KMS-11 (cell line): Measurements from ENCODE around the gene PERCC1.

Experiments
- H2AFZ ChIP-seq: fragments of 200-600 bp; sonication (generic); 2 replicates; pipeline ENCODE4 v1.6.1; 2016; ENCODE audit warnings: antibody characterized with exemption, mixed run types, low read depth
- H3K27ac ChIP-seq: fragments of 200-600 bp; sonication (generic); 2 replicates; pipeline ENCODE4 v1.6.1; 2016; ENCODE audit warnings: mild to moderate bottlenecking, mixed run types
- H3K27me3 ChIP-seq: fragments of 200-600 bp; sonication (generic); 2 replicates; pipeline ENCODE4 v1.6.1; 2017; ENCODE audit warnings: mild to moderate bottlenecking, low read depth, mixed run types, moderate library complexity; ENCODE audit not compliant: insufficient read depth
- H3K36me3 ChIP-seq: fragments of 200-600 bp; sonication (generic); 2 replicates; pipeline ENCODE4 v1.6.1; 2017; ENCODE audit warnings: mild to moderate bottlenecking, mixed run types; ENCODE audit not compliant: insufficient read depth
- H3K4me1 ChIP-seq: fragments of 200-600 bp; sonication (generic); 2 replicates; pipeline ENCODE4 v1.6.1; 2016; ENCODE audit warnings: mild to moderate bottlenecking, low read depth, mixed run types; ENCODE audit not compliant: poor library complexity, severe bottlenecking
- H3K4me2 ChIP-seq: fragments of 200-600 bp; sonication (generic); 2 replicates; pipeline ENCODE4 v1.7.0; 2016; ENCODE audit warnings: mild to moderate bottlenecking, mixed run types
- H3K4me3 ChIP-seq: fragments of 200-600 bp; sonication (generic); IDR thresholded peaks from 2 replicates; pipeline ENCODE4 v1.6.1; 2017; ENCODE audit warnings: low read depth, low read length, mixed read lengths; ENCODE audit not compliant: insufficient read depth
- H3K79me2 ChIP-seq: fragments of 200-600 bp; sonication (generic); 2 replicates; pipeline ENCODE4 v1.6.1; 2016; ENCODE audit warnings: low read depth, mixed run types; ENCODE audit not compliant: insufficient read depth
- H3K9ac ChIP-seq: fragments of 200-600 bp; sonication (generic); 2 replicates; pipeline ENCODE4 v1.6.1; 2016; ENCODE audit warnings: mild to moderate bottlenecking, mixed run types
- H4K20me1 ChIP-seq: fragments of 200-600 bp; sonication (generic); 2 replicates; pipeline ENCODE4 v1.6.1; 2016; ENCODE audit warnings: mild to moderate bottlenecking, mixed run types; ENCODE audit not compliant: insufficient read depth
- TF ChIP-seq, protein P1 (sequence below): fragments of 200-600 bp; sonication (generic); conservative IDR thresholded peaks from 2 replicates; pipeline ENCODE4 v1.6.1; 2017; ENCODE audit warnings: low read depth, mild to moderate bottlenecking, antibody characterized with exemption, low read length, moderate library complexity, mixed read lengths

PERCC1 gene

DNA sequence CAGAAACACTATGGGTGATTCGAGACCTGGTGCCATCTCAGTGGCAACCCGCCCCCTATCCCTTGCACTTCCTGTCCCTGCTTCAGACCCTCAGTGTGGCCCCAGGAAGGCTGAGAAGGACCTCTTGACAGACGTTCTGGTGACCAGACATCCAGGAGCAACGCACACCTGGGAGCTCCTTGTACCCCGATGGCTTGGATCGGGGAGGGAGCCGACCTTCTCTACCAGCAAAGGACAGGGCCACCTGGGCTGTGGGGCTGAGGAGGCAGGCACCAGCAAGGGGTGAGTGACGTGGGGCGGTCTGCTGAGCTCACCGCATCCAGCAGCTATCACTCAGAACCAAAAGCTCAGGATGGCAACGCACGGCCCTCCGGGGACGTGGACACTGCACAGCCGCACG is 43.5 kb upstream of the PERCC1 start:
- Histone ChIP-seq H3K36me3 (no peaks in the 10 kb centered on the region), H3K4me3 (no peak overlapping the region), H3K4me2 (no peak overlapping the region), H2AFZ (no peak overlapping the region), H3K27ac (no peak overlapping the region), H3K9ac (no peak overlapping the region), H3K27me3 (no peaks in the 10 kb centered on the region), H3K4me1 (no peaks in the 10 kb centered on the region), H3K79me2 (no peaks in the 10 kb centered on the region), H4K20me1 (no peaks in the 10 kb centered on the region)
- TF ChIP-seq, protein P1, sequence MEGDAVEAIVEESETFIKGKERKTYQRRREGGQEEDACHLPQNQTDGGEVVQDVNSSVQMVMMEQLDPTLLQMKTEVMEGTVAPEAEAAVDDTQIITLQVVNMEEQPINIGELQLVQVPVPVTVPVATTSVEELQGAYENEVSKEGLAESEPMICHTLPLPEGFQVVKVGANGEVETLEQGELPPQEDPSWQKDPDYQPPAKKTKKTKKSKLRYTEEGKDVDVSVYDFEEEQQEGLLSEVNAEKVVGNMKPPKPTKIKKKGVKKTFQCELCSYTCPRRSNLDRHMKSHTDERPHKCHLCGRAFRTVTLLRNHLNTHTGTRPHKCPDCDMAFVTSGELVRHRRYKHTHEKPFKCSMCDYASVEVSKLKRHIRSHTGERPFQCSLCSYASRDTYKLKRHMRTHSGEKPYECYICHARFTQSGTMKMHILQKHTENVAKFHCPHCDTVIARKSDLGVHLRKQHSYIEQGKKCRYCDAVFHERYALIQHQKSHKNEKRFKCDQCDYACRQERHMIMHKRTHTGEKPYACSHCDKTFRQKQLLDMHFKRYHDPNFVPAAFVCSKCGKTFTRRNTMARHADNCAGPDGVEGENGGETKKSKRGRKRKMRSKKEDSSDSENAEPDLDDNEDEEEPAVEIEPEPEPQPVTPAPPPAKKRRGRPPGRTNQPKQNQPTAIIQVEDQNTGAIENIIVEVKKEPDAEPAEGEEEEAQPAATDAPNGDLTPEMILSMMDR: no peak

DNA sequence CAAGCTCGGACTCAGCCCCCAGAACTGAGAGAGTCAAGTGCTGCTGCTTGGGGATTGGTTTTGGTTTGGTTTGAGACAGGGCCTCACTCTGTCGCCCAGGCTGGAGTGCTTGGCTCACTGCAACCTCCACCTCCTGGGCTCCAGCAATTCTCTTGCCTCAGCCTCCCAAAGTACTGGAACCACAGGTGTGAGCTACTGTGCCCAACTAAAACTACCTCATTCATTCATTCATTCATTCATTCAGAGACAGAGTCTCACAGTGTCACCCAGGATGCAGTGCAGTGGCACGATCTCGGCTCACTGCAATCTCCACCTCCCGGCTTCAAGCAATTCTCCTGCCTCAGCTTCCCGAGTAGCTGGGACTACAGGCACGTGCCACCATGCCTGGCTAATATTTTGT is 41.1 kb upstream of the PERCC1 start:
- no peak overlapping the region for H3K4me2 ChIP-seq
- H3K9ac ChIP-seq: no peak overlapping the region
- H3K27me3 ChIP-seq: no peaks in the 10 kb centered on the region
- no peaks in the 10 kb centered on the region for H3K79me2 ChIP-seq
- no peak overlapping the region for H2AFZ ChIP-seq
- H3K4me1 ChIP-seq: no peaks in the 10 kb centered on the region
- TF ChIP-seq, protein P1: no peak
- no peak overlapping the region for H3K27ac ChIP-seq
- no peaks in the 10 kb centered on the region for H4K20me1 ChIP-seq
- H3K36me3 ChIP-seq: no peaks in the 10 kb centered on the region
- no peak overlapping the region for H3K4me3 ChIP-seq

DNA sequence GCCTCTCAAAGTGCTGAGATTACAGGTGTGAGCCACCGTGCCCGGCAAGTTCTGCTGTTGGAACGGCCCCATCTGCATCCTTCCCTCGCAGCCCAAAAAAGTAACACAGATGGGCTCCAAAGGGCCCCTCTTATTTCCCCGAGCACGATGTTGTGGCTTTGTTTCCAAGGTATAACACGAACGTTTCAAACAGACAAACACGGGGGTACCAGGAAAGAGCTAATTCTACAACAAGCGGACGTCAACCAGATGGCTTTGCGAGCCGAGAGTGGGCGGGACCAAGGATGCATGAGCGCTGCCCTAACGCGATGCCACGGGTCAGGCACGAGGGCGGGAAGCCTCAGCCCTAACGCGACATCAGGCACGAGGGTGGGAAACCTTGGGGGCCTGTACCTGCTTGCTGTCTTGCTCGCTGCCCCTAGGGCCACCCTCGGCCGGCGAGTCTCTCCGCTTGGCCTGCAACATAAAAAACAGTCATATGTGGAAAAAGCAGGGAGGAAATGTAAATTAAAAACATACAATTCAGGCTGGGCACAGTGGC is 40.6 kb upstream of the PERCC1 start:
- Histone ChIP-seq H3K79me2 (no peaks in the 10 kb centered on the region), H3K4me3 (no peak overlapping the region), H3K27me3 (no peaks in the 10 kb centered on the region), H3K4me2 (no peak overlapping the region), H3K27ac (no peak overlapping the region), H4K20me1 (no peaks in the 10 kb centered on the region), H2AFZ (no peak overlapping the region), H3K9ac (no peak overlapping the region), H3K36me3 (no peaks in the 10 kb centered on the region), H3K4me1 (no peaks in the 10 kb centered on the region)
- TF ChIP-seq, protein P1: no peak

DNA sequence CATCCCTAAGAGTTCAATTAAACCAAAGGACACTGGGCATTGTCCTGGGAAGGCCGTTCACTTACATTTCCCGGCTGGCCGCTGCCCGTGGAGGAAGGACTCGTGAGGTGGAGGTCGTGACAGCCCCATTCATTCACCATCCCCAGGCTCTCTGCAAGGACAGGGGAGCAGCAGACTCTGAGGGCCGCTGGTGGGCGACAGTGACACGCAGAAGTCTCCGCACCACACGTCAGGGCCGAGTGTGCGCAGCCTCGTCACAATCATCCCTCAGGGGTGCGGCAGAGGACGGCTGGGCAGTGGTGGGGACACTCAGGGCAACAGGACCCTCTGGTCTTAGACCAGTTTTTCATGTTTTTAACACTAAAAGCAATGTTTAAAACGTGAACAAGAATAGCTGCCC is 38.1 kb upstream of the PERCC1 start:
- Histone ChIP-seq H3K4me3 (no peak overlapping the region), H3K4me1 (no peaks in the 10 kb centered on the region), H3K79me2 (no peaks in the 10 kb centered on the region), H2AFZ (no peak overlapping the region), H3K27me3 (no peaks in the 10 kb centered on the region), H3K9ac (no peak overlapping the region), H3K4me2 (no peak overlapping the region), H4K20me1 (no peaks in the 10 kb centered on the region), H3K27ac (no peak overlapping the region), H3K36me3 (no peaks in the 10 kb centered on the region)
- TF ChIP-seq, protein P1: no peak
